Activated CD4-positive, alpha-beta T cell treated with anti-CD3 and anti-CD28 coated beads, Interleukin-2, amount 50 U/mL, for 4 hours (primary cell): ENCODE measurements around the gene USP37.

Source experiments
- DNase-seq, 2 experiments: peaks; one replicate each; pipeline ENCODE4 v3.0.0-alpha.2; 2020

Gene USP37

GRCh38 chr2:218474527-218474926 is 93.6 kb downstream of the USP37 start:
- no peak for DNase-seq

- DNase-seq, result no peak
Measured at GRCh38 chr2:218472988-218473387, 95.2 kb downstream of the USP37 start.

GRCh38 chr2:218471982-218472381 is 96.2 kb downstream of the USP37 start:
- no peak for DNase-seq

GRCh38 chr2:218471036-218471435 is 97.1 kb downstream of the USP37 start:
- DNase-seq, result no peak

GRCh38 chr2:218470448-218470847 is 97.7 kb downstream of the USP37 start:
- no peak for DNase-seq

- no peak for DNase-seq
Measured at GRCh38 chr2:218465987-218466633, 102.0 kb downstream of the USP37 start.

GRCh38 chr2:218458598-218458997 is 109.6 kb downstream of the USP37 start:
- no peak for DNase-seq

GRCh38 chr2:218456849-218457248 is 111.3 kb downstream of the USP37 start:
- no peak for DNase-seq

GRCh38 chr2:218452079-218452478 is 116.1 kb downstream of the USP37 start:
- DNase-seq, result no peak

- no peak for DNase-seq
Measured at GRCh38 chr2:218448934-218449333, 119.2 kb downstream of the USP37 start.

GRCh38 chr2:218447072-218447471 is 121.1 kb downstream of the USP37 start:
- no peak for DNase-seq

GRCh38 chr2:218446547-218446946 is 121.6 kb downstream of the USP37 start:
- DNase-seq, result no peak

GRCh38 chr2:218445602-218446001 is 122.5 kb downstream of the USP37 start:
- DNase-seq, result no peak

- DNase-seq, result no peak
Measured at GRCh38 chr2:218444692-218445357, 123.3 kb downstream of the USP37 start.

GRCh38 chr2:218438596-218438995 is 129.6 kb downstream of the USP37 start:
- no peak for DNase-seq

GRCh38 chr2:218437969-218438368 is 130.2 kb downstream of the USP37 start:
- DNase-seq, result no peak

GRCh38 chr2:218436992-218437391 is 131.2 kb downstream of the USP37 start:
- DNase-seq, result no peak

GRCh38 chr2:218435003-218435982 is 132.9 kb downstream of the USP37 start:
- DNase-seq, result no peak

- no peak for DNase-seq
Measured at GRCh38 chr2:218434456-218434855, 133.7 kb downstream of the USP37 start.

- no peak for DNase-seq
Measured at GRCh38 chr2:218432676-218433365, 135.3 kb downstream of the USP37 start.

- no peak for DNase-seq
Measured at GRCh38 chr2:218431878-218432277, 136.3 kb downstream of the USP37 start.

- no peak for DNase-seq
Measured at GRCh38 chr2:218430721-218431120, 137.4 kb downstream of the USP37 start.
